Fibroblast of lung (primary cell): ENCODE measurements around the gene VSTM5. TPM values are rescaled to one million over a fixed set of nuclear protein-coding genes. Genes with fewer than 3 reads are reported as not detected.

ENCODE experiments used
- DNase-seq, 2 donors: peaks; one replicate each; pipeline versions ENCODE4 v3.0.0 to v3.0.0-alpha.2; 2010; ENCODE audit warnings: low read depth in 2 of 2
- H2AFZ ChIP-seq: 2 replicates; pipeline ENCODE4 v1.5.1; 2012; ENCODE audit warnings: low read length, control low read depth, inconsistent platforms
- H3K27ac ChIP-seq: 2 replicates; pipeline ENCODE4 v1.5.1; 2011; ENCODE audit warnings: low read length, control low read depth; ENCODE audit not compliant: insufficient read depth
- H3K27me3 ChIP-seq: 2 replicates; pipeline ENCODE4 v1.5.1; 2011; ENCODE audit warnings: mild to moderate bottlenecking, low read length; ENCODE audit not compliant: control insufficient read depth, insufficient read depth
- H3K36me3 ChIP-seq: 2 replicates; pipeline ENCODE4 v1.5.1; 2011; ENCODE audit warnings: low read length; ENCODE audit not compliant: control insufficient read depth, insufficient read depth
- H3K4me1 ChIP-seq: 2 replicates; pipeline ENCODE4 v1.5.1; 2011; ENCODE audit warnings: low read length; ENCODE audit not compliant: control insufficient read depth, insufficient read depth; ENCODE audit errors: extremely low read depth
- H3K4me2 ChIP-seq: 2 replicates; pipeline ENCODE4 v1.5.1; 2011; ENCODE audit warnings: low read length, control low read depth; ENCODE audit not compliant: insufficient read depth; ENCODE audit errors: extremely low read depth
- H3K4me3 ChIP-seq, 4 experiments: fragments of 200-600 bp in 1 of 4; sonication (generic) in 1 of 4; replicated peaks in 1 of 4; 2 replicates each; pipeline ENCODE4 v1.5.1; 2011 to 2016; ENCODE audit warnings: low read length in 4 of 4, low read depth in 3 of 4, mild to moderate bottlenecking in 3 of 4, control low read depth in 2 of 4, inconsistent platforms in 1 of 4, mixed read lengths in 1 of 4; ENCODE audit not compliant: insufficient read depth in 1 of 4; ENCODE audit errors: control extremely low read depth in 1 of 4
- H3K79me2 ChIP-seq: 2 replicates; pipeline ENCODE4 v1.5.1; 2012; ENCODE audit warnings: mild to moderate bottlenecking, low read length, inconsistent platforms; ENCODE audit not compliant: control insufficient read depth, insufficient read depth
- H3K9ac ChIP-seq: 2 replicates; pipeline ENCODE4 v1.5.1; 2011; ENCODE audit warnings: mild to moderate bottlenecking, low read length, control low read depth; ENCODE audit not compliant: insufficient read depth
- H3K9me3 ChIP-seq: 2 replicates; pipeline ENCODE4 v1.5.1; 2012; ENCODE audit warnings: low read depth, low read length; ENCODE audit not compliant: control insufficient read depth, insufficient read depth
- H4K20me1 ChIP-seq: 2 replicates; pipeline ENCODE4 v1.5.1; 2011; ENCODE audit warnings: low read length; ENCODE audit not compliant: control insufficient read depth, insufficient read depth; ENCODE audit errors: extremely low read depth
- EZH2 ChIP-seq: IDR thresholded peaks from 2 replicates; pipeline ENCODE4 v1.5.1; 2012; ENCODE audit warnings: low read length, control low read depth, mild to moderate bottlenecking; ENCODE audit errors: missing control alignments
- polyA plus RNA-seq, 2 donors: library from polyadenylated mRNA; depleted of rRNA in 1 of 2; stranded (reverse) in 1 of 2; unstranded in 1 of 2; fragments of >200 nt; gene quantifications; 2 replicates each; pipeline ENCODE4 v1.2.1, GENCODE V29; 2011 to 2012; ENCODE audit warnings: missing spikeins in 1 of 2
- total RNA-seq: library from RNA; depleted of rRNA; stranded (reverse); fragments of >200 nt; gene quantifications from 2 replicates; pipeline ENCODE4 v1.2.1, GENCODE V29; 2014
- TF ChIP-seq, protein P1 (sequence below), 2 donors: IDR thresholded peaks in 1 of 2; conservative IDR thresholded peaks in 1 of 2; 1 replicate in 1 of 2; 2 replicates in 1 of 2; pipeline ENCODE4 v1.5.1; 2011 to 2012; ENCODE audit warnings: low read length in 2 of 2, control low read depth in 1 of 2, inconsistent platforms in 1 of 2, low read depth in 1 of 2, mild to moderate bottlenecking in 1 of 2

VSTM5 gene
- total and polyA plus RNA-seq, 2 donors (not counting 1 experiment from before 2014, with no cell fraction given) = 0.50 to 1.4 TPM

DNA sequence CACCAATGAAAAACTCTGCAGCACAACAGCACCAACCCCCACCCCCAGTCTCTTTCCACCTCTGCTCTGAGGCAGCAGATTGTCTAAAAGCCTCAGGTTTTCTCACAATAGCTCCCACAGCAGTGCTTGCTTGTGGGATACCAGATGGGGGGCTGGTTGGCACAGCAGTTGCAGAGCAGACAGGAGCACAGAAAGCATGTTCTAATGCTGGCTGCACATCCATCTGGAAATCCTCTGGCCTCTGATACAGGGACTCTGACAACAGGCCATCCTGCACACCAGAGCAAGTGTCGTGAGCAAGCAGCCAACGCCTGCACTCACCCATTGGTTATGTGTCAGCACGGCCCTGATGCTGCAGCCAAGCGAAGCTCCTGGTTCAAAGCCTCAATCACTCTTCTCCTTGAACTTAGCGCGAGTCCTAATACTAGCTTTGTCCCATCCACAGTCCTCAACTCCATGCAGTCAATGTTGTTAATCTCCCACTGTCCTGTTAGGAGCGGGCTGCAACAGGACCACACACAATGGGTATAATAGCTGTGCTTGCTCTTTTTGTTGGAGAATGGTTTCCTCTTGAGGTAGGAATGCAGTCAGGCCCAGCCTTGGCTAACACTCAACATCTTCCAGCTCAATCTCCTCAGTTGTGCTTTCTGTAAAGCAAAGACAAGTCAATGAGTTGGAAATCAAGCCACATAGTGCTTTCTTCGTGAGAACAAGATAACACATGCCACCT, 30.3 kb downstream of the VSTM5 start:
- H4K20me1 ChIP-seq = no peaks in the 10 kb centered on the region
- no peak for DNase-seq
- H3K4me2 ChIP-seq = no peak overlapping the region
- no peak overlapping the region for H3K27ac ChIP-seq
- H3K9me3 ChIP-seq = no peaks in the 10 kb centered on the region
- no peak overlapping the region for H3K9ac ChIP-seq
- H3K79me2 ChIP-seq = no peaks in the 10 kb centered on the region
- no peak overlapping the region for H2AFZ ChIP-seq
- H3K27me3 ChIP-seq = no peaks in the 10 kb centered on the region
- no peak for TF ChIP-seq EZH2
- TF ChIP-seq, protein P1, sequence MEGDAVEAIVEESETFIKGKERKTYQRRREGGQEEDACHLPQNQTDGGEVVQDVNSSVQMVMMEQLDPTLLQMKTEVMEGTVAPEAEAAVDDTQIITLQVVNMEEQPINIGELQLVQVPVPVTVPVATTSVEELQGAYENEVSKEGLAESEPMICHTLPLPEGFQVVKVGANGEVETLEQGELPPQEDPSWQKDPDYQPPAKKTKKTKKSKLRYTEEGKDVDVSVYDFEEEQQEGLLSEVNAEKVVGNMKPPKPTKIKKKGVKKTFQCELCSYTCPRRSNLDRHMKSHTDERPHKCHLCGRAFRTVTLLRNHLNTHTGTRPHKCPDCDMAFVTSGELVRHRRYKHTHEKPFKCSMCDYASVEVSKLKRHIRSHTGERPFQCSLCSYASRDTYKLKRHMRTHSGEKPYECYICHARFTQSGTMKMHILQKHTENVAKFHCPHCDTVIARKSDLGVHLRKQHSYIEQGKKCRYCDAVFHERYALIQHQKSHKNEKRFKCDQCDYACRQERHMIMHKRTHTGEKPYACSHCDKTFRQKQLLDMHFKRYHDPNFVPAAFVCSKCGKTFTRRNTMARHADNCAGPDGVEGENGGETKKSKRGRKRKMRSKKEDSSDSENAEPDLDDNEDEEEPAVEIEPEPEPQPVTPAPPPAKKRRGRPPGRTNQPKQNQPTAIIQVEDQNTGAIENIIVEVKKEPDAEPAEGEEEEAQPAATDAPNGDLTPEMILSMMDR (conservative IDR thresholded peaks at IDR 0.05 in 1 of 2, IDR thresholded peaks at IDR 0.05 in 1 of 2; ENCODE audit: low read depth in 1 of 2, low read length in 2 of 2) = no peak
- no peaks in the 10 kb centered on the region for H3K4me1 ChIP-seq
- H3K36me3 ChIP-seq = no peaks in the 10 kb centered on the region
- no peak overlapping the region for H3K4me3 ChIP-seq

DNA sequence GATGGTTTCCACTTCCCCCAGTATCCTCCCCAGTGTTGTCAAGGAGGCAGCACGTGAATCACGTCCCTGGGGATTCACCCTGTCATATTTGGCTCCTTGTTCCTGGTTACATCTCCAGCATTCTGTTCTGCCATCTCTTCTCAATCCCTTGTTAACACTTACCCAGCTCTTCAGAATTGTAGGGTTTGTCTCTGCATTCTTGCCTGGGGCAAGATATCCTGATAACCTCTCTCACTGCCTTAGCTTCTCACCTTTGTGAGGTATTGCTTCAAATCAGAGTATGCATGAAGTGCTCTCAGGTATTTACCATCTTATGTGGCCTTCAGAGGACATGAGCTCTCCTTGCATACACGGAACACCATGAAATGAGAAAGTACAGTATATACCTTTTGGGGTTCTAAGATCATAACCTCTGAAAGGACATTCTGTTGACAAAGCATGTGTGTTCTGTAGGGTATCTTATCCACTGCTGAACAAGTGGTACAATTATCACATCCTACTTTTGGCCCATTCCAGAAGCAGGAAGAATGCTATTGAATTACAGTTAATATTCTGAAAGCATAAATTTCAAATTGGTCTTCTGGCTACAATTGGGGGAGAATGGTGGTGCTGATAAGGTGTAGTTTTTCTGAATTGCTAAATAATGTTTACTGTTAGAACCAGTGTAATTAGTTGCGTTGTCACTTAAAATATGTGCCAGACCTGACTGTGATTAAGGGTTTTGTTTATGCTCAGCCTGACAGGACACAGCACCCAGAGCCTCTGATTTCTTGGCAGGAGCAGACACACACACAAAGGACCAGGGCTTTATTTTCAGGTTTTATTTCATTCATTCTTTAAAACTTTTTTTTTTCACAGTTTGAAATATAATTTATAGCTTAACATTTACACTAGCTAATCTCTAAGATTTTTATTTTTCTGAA, 32.7 kb downstream of the VSTM5 start:
- Histone ChIP-seq H3K9ac (no peak overlapping the region), H3K27me3 (no peaks in the 10 kb centered on the region), H3K4me1 (no peaks in the 10 kb centered on the region), H3K36me3 (no peaks in the 10 kb centered on the region), H3K9me3 (no peaks in the 10 kb centered on the region), H4K20me1 (no peaks in the 10 kb centered on the region), H3K79me2 (no peaks in the 10 kb centered on the region), H3K4me2 (no peak overlapping the region), H3K4me3 (no peak overlapping the region), H3K27ac (no peak overlapping the region), H2AFZ (no peak overlapping the region)
- TF ChIP-seq, protein P1 (conservative IDR thresholded peaks at IDR 0.05 in 1 of 2, IDR thresholded peaks at IDR 0.05 in 1 of 2; ENCODE audit: low read depth in 1 of 2, low read length in 2 of 2) = no peak
- TF ChIP-seq EZH2 = no peak
- no peak for DNase-seq

DNA sequence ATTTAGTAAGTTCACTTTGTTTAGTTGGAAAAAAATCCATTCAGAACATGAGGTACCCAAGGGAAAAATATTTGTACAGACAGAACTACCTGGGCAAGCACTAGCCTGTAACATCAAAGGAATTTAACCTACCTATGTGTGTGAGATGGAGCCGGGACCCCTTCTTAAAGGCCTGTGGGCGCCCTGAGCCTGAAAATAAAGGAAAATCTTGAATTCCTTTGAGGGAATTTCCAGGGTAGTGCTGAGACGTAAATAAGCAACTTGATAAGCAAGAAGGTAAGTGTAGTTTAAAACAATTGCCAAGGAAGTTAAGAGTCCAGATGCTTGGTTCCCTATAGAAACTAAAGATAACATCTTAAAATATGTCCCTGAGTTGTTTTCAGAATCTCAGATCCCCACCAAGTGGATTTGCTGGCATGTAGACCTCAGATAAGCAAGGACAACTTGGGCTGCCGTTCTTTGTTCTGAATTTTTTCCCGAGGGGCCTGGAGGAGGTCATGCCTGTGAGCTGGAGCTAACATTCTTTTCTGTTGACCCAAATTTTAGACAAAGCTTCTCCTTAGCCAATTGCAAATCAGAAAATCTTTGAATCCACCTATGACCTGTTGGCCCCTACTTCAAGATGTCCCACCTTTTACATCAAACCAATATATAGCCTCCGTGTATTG, 35.3 kb downstream of the VSTM5 start:
- Histone ChIP-seq H3K9ac (no peak overlapping the region), H3K27me3 (no peaks in the 10 kb centered on the region), H3K36me3 (no peaks in the 10 kb centered on the region), H3K27ac (no peak overlapping the region), H3K79me2 (no peaks in the 10 kb centered on the region), H3K4me3 (no peak overlapping the region), H3K9me3 (no peaks in the 10 kb centered on the region), H4K20me1 (no peaks in the 10 kb centered on the region), H3K4me2 (no peak overlapping the region), H3K4me1 (no peaks in the 10 kb centered on the region), H2AFZ (no peak overlapping the region)
- DNase-seq = no peak
- TF ChIP-seq EZH2 = no peak
- TF ChIP-seq, protein P1 (conservative IDR thresholded peaks at IDR 0.05 in 1 of 2, IDR thresholded peaks at IDR 0.05 in 1 of 2; ENCODE audit: low read depth in 1 of 2, low read length in 2 of 2) = no peak
